PFSK-1 (cell line): Measurements from ENCODE around the gene TRRAP.

Experiments
- FOXP2 ChIP-seq: optimal IDR thresholded peaks from 2 replicates; pipeline ENCODE3; 2011; ENCODE audit warnings: borderline replicate concordance, control low read depth, inconsistent platforms; ENCODE audit not compliant: insufficient read depth; ENCODE audit errors: extremely low read length, extremely low read depth
- POLR2AphosphoS5 ChIP-seq: IDR thresholded peaks from 2 replicates; pipeline ENCODE4 v1.6.1; 2012; ENCODE audit warnings: low read depth, mild to moderate bottlenecking, control low read depth, low read length, moderate library complexity
- SIN3A ChIP-seq: IDR thresholded peaks from 2 replicates; pipeline ENCODE4 v1.6.1; 2012; ENCODE audit warnings: mild to moderate bottlenecking, low read length, moderate library complexity, borderline replicate concordance; ENCODE audit not compliant: insufficient read depth
- TAF1 ChIP-seq: IDR thresholded peaks from 2 replicates; pipeline ENCODE4 v1.6.1; 2012; ENCODE audit warnings: low read length, control low read depth, borderline replicate concordance; ENCODE audit not compliant: insufficient read depth
- TF ChIP-seq, protein P1 (sequence below), 2 experiments: IDR thresholded peaks; 2 replicates each; pipeline versions ENCODE4 v1.6.1 to v1.8.0; 2011 to 2012; ENCODE audit warnings: low read depth in 2 of 2, low read length in 2 of 2, control low read depth in 1 of 2, inconsistent platforms in 1 of 2, mild to moderate bottlenecking in 1 of 2, moderate library complexity in 1 of 2; ENCODE audit not compliant: insufficient read depth in 1 of 2

Gene TRRAP

DNA sequence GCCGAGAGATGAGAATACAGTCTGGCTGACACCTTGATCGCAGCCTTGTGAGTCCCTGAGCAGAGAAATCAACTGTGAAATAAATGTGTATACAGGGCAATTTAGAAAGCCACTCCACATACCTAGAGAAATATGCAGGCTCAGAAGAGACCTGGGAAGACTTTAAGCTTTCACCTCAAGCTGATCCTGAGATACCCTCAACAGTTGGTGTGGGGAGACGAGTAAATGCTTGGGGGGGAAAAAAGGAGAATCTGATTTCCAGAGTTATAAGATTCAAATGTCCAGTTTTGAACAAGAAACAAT is 142.0 kb downstream of the TRRAP start:
- no peak for TF ChIP-seq FOXP2
- no peak for TF ChIP-seq POLR2AphosphoS5
- TF ChIP-seq SIN3A: no peak
- TF ChIP-seq, protein P1, sequence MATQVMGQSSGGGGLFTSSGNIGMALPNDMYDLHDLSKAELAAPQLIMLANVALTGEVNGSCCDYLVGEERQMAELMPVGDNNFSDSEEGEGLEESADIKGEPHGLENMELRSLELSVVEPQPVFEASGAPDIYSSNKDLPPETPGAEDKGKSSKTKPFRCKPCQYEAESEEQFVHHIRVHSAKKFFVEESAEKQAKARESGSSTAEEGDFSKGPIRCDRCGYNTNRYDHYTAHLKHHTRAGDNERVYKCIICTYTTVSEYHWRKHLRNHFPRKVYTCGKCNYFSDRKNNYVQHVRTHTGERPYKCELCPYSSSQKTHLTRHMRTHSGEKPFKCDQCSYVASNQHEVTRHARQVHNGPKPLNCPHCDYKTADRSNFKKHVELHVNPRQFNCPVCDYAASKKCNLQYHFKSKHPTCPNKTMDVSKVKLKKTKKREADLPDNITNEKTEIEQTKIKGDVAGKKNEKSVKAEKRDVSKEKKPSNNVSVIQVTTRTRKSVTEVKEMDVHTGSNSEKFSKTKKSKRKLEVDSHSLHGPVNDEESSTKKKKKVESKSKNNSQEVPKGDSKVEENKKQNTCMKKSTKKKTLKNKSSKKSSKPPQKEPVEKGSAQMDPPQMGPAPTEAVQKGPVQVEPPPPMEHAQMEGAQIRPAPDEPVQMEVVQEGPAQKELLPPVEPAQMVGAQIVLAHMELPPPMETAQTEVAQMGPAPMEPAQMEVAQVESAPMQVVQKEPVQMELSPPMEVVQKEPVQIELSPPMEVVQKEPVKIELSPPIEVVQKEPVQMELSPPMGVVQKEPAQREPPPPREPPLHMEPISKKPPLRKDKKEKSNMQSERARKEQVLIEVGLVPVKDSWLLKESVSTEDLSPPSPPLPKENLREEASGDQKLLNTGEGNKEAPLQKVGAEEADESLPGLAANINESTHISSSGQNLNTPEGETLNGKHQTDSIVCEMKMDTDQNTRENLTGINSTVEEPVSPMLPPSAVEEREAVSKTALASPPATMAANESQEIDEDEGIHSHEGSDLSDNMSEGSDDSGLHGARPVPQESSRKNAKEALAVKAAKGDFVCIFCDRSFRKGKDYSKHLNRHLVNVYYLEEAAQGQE (IDR thresholded peaks at IDR 0.05; ENCODE audit: insufficient read depth in 1 of 2, low read depth in 2 of 2, low read length in 2 of 2): no peak
- TF ChIP-seq TAF1: no peak

DNA sequence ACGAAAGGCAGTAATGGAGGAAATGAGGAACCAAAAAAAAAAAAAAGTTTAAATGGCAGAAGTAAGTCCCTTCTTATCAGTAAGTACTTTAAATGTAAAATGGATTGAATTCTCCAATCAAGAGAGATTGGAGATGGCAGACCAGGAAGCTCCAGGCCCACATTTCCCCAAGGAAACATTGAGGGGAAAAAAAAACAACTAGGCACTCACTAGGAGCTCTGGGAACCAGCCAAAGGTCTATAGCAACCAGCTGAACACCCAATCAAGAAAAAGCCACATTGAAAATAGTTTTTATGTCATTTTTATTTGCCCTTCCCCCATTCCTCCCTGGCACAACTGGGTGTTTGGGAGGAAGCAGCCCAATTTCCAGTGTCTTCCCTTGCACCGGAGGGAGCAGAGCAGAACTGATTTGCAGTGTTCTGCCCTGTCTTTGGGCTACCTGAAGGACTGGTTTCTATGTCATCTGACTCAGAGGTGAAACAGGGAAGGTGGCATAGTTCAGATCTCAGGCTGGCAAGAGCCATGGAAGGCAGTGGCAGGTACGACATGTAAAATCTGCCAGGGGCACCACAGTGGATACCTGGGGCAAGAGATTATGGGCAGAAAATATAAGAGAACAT is 143.7 kb downstream of the TRRAP start:
- TF ChIP-seq FOXP2 (no peak), SIN3A (no peak), TAF1 (no peak), POLR2AphosphoS5 (no peak)
- TF ChIP-seq, protein P1 (IDR thresholded peaks at IDR 0.05; ENCODE audit: insufficient read depth in 1 of 2, low read depth in 2 of 2, low read length in 2 of 2): no peak

DNA sequence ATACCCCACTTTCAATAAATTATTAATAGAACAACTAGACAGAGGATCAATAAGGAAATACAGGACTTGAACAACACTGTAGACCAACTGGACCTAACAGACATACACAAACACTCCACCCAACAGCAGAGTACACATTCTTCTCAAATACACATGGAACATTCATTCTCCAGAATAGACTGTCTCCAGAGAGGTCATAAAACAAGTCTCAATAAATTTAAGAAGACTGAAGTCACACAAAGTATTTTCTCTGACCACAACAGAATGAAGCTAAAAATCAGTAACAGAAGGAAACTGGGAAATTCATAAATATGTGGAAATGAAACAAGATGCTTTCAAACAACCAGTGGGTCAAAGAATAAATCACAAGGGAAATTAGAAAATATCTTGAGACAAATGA is 145.7 kb downstream of the TRRAP start:
- no peak for TF ChIP-seq SIN3A
- no peak for TF ChIP-seq POLR2AphosphoS5
- TF ChIP-seq, protein P1 (IDR thresholded peaks at IDR 0.05; ENCODE audit: insufficient read depth in 1 of 2, low read depth in 2 of 2, low read length in 2 of 2): no peak
- no peak for TF ChIP-seq TAF1
- TF ChIP-seq FOXP2: no peak

DNA sequence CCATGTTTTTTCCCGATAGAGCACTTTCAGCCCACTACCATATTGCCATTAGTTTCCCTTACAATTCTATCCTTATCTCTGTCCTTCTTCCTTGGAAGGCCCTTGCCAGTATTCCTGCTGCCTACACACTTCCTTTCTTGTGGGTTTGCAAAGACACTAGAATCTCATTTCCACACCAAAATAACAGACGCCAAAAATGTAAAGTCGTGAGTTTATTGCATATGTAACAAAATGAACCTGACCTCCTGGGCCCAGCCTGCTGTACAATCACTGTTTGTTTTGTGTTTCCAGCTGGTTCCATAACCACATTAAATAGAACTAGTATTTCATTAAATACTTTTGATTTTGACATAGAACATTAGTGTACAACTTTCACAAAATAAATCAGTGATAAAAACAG is 148.9 kb downstream of the TRRAP start:
- TF ChIP-seq SIN3A: no peak
- TF ChIP-seq, protein P1 (IDR thresholded peaks at IDR 0.05; ENCODE audit: insufficient read depth in 1 of 2, low read depth in 2 of 2, low read length in 2 of 2): no peak
- TF ChIP-seq FOXP2: no peak
- TF ChIP-seq POLR2AphosphoS5: no peak
- TF ChIP-seq TAF1: no peak

DNA sequence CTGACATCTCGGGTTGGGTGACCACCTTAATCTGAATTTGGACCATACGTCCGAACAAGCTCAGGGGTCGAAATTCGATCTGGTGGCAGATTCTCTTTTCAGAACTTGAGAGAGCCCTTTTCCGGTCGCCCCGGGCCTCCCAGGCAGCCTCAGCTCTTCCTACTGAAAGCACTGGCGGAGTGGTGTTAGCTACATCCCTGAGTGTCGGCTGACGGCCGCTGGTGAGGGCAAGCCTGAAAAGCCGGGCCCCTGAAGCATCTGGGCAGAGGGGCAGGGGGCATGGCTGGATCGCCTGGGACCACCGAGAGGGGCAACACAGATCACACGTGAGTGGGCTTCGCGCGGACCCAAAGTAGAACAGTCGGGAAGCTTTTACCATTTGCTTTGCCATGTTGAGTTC is 149.5 kb downstream of the TRRAP start:
- TF ChIP-seq TAF1: no peak
- no peak for TF ChIP-seq SIN3A
- no peak for TF ChIP-seq POLR2AphosphoS5
- TF ChIP-seq FOXP2: no peak
- TF ChIP-seq, protein P1 (IDR thresholded peaks at IDR 0.05; ENCODE audit: insufficient read depth in 1 of 2, low read depth in 2 of 2, low read length in 2 of 2): no peak
